ENCODE measurements around the gene GPSM3. TPM values are rescaled to one million over a fixed set of nuclear protein-coding genes. Genes with fewer than 3 reads are reported as not detected.

The GPSM3 gene
- total and polyA plus RNA-seq, 2 of the 13 experiments (the other 11 are each of a cell fraction or from before 2014, with no cell fraction given), result 0.18 to 6.2 TPM

- TF ChIP-seq ZNF414 (CRISPR knock-in tag; IDR thresholded peaks at IDR 0.05) (no peak), ZNF770 (CRISPR knock-in tag; IDR thresholded peaks at IDR 0.05) (no peak), KAT7 (CRISPR knock-in tag; IDR thresholded peaks at IDR 0.05; ENCODE audit: borderline replicate concordance) (no peak), ZNF280D (CRISPR knock-in tag; IDR thresholded peaks at IDR 0.05) (no peak), NCOA2 (CRISPR knock-in tag; IDR thresholded peaks at IDR 0.05) (peak; percentile 16; the same call in 1 of the 2 replicates), ZFP36L2 (CRISPR knock-in tag; IDR thresholded peaks at IDR 0.05) (no peak), ZFP41 (CRISPR knock-in tag; IDR thresholded peaks at IDR 0.05; ENCODE audit: borderline replicate concordance) (no peak), STAG1 (CRISPR knock-in tag; IDR thresholded peaks at IDR 0.05) (no peak), ZMYM4 (CRISPR knock-in tag; IDR thresholded peaks at IDR 0.05) (no peak; the same call in 1 of the 2 replicates), MBNL3 (CRISPR knock-in tag; conservative IDR thresholded peaks at IDR 0.05) (no peak), HNF1A (IDR thresholded peaks at IDR 0.05; ENCODE audit: low read depth) (no peak), HNF1A (CRISPR knock-in tag; IDR thresholded peaks at IDR 0.05; ENCODE audit: borderline replicate concordance) (peak; percentile 55; the same call in 1 of the 2 replicates), MTA3 (CRISPR knock-in tag; IDR thresholded peaks at IDR 0.05) (no peak), BCL3 (CRISPR knock-in tag; IDR thresholded peaks at IDR 0.05) (0 out of 2 replicates have a peak, but pooled peaks have one; percentile 43), FOXO1 (CRISPR knock-in tag; IDR thresholded peaks at IDR 0.05) (peak; percentile 43; the same call in 1 of the 2 replicates), CREM (IDR thresholded peaks at IDR 0.05) (peak; percentile 34; the same call in 1 of the 2 replicates), CREM (CRISPR knock-in tag; IDR thresholded peaks at IDR 0.05) (no peak)
Measured at GRCh38 chr6:32190054-32190851, 2.2 kb downstream of the GPSM3 start, which contains the start of gene PBX2 (continued).
